A549 (cell line): ENCODE results near the gene PCDH15.

Experiments
- CHD2 ChIP-seq: fragments of 150-350 bp; IDR thresholded peaks from 2 replicates; pipeline ENCODE4 v1.6.1; 2014; ENCODE audit warnings: low read length; ENCODE audit not compliant: partially characterized antibody
- CTCF ChIP-seq: fragments of >200 bp; sonication (Bioruptor Twin); formaldehyde crosslinking; IDR thresholded peaks from 3 replicates; pipeline ENCODE4 v1.5.1; 2016
- ELK1 ChIP-seq: fragments of 150-350 bp; IDR thresholded peaks from 2 replicates; pipeline ENCODE4 v1.6.1; 2014; ENCODE audit warnings: low read depth, mild to moderate bottlenecking, low read length
- HMGXB4 ChIP-seq: fragments of 250-450 bp; sonication (Bioruptor Pico); IDR thresholded peaks from 2 replicates; pipeline ENCODE4 v1.5.0; 2021; ENCODE audit warnings: mild to moderate bottlenecking, moderate library complexity, borderline replicate concordance
- KDM5A ChIP-seq: fragments of 200-600 bp; sonication (generic); IDR thresholded peaks from 2 replicates; pipeline ENCODE4 v1.6.1; 2016; ENCODE audit warnings: antibody characterized with exemption, mild to moderate bottlenecking
- MAX ChIP-seq: IDR thresholded peaks from 2 replicates; pipeline ENCODE4 v1.6.1; 2012
- PBX3 ChIP-seq: IDR thresholded peaks from 2 replicates; pipeline ENCODE4 v1.6.1; 2012
- POLR2A ChIP-seq: IDR thresholded peaks from 2 replicates; pipeline ENCODE4 v1.6.1; 2012; ENCODE audit warnings: mild to moderate bottlenecking, low read length
- RNF2 ChIP-seq: fragments of 200-600 bp; sonication (generic); IDR thresholded peaks from 2 replicates; pipeline ENCODE4 v1.6.1; 2016; ENCODE audit warnings: low read depth, mild to moderate bottlenecking, antibody characterized with exemption, moderate library complexity, borderline replicate concordance
- USF2 ChIP-seq: fragments of 450-650 bp; IDR thresholded peaks from 2 replicates; pipeline ENCODE4 v1.6.1; 2014; ENCODE audit warnings: antibody characterized with exemption

GRCh38 chr10:54314430-54314829, 486.6 kb downstream of the PCDH15 start:
- TF ChIP-seq MAX = no peak
- TF ChIP-seq POLR2A = no peak
- no peak for TF ChIP-seq USF2
- no peak for TF ChIP-seq KDM5A
- no peak for TF ChIP-seq CTCF
- no peak for TF ChIP-seq RNF2
- TF ChIP-seq CHD2 = no peak
- TF ChIP-seq HMGXB4 (CRISPR knock-in tag) = no peak
- TF ChIP-seq ELK1 = no peak
- no peak for TF ChIP-seq PBX3
